ENCODE data around the gene ABHD11.

The ABHD11 gene

DNA sequence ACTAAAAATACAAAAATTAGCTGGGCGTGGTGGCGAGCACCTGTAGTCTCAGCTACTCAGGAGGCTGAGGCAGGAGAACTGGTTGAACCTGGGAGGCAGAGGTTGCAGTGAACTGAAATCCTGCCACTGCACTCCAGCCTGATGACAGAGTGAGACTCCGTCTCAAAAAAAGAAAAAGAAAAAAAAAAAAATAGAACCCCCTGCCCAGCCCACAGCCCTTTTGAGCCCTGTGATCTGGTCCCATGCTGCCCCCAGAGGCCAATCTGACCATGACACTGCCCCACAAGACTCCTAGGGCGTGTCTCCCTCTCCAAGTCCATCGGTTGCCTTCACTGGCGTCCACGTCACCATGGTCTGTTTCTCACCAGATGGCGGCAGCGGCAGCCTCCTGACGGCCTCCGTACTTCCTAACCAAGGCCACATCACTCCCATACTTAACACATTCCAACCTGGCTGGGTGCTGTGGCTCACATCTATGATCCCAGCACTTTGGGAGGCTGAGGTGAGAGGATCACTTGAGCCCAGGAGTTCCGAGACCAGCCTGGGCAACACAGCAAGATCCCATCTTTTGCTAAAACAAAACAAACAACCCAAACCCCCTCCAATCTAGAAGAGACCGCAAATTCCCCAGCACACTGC is 37.1 kb downstream of the ABHD11 start:
- DNase-seq (ENCODE audit: low spot score): no peak

DNA sequence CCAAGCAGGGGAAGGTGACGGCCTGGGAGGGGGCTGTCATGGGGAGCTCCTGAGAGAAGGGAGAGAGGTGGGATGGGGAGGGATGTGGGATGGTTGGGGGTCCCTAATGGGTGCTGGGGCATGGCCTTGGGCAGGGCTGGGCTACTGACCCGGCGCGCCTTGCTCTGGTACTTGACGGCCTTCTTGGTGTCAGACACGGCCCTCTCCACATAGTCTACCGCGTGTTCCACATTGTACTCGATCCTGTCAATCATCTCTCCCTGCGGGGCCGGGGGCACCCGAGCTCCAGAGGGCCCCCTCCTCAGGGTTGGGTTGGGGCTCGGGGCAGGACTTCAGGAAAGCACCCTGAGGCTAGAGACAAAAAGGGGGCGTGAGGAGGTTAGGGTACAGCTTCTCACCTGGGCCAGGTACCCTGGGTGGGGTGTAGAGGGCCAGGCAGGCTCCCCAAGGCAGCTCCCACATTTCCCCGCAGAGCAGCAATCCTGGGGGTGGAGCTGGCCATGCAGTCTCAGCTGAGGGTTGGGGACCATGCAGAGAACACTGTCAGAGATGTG is 37.9 kb downstream of the ABHD11 start:
- DNase-seq (ENCODE audit: low spot score): no peak

DNA sequence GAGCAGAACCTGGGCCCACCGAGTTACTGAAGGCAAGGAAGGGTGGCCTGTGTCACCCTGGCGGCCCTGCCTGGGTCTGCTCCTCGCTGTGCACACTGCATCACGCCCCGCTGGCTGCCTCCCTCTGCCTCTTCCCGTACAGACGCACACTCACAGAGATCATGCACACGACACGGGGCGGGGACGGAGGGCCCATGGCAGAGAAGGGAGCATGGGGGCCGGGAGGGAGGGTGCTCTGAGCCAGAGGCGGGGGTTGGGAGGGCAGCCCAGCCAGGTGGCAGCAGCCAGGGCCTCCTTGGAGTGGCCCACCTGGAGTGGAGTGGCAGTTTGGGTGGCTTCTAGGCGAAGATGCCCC is 38.6 kb downstream of the ABHD11 start:
- DNase-seq (ENCODE audit: low spot score): no peak

DNA sequence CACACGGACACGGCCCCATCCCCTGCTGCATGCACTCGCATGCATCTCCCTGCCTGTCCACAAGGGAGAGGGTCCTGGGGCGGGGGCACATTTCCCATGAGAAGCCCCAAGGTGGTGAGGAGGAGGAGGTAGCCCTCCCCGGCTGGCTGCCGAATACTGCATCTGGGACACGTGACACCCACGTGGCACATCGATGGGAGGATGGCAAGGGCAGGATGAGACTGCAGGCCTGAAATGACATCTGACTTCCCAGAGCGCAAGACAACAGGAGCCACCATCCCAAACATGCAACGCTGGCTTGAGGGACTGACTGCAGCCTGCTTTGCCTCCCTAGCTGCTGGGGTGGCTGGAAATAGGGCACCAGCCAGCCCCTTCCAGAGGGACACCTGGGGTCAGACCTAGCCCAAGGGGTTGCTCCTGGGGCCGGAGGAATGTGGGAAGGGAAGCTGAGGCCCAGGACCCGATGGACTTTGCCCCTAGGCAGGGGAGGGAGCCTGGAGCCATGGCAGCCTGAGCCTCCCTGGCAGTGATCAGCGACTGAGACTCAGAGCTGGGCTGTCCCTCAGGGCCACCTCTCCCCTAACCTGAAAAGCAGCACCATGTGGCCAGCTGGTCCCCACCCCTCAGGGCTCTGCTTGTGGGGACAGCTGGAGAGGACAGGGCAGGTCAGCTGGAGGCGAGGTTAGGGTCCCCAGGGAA is 39.1 kb downstream of the ABHD11 start:
- DNase-seq (ENCODE audit: low spot score): no peak

DNA sequence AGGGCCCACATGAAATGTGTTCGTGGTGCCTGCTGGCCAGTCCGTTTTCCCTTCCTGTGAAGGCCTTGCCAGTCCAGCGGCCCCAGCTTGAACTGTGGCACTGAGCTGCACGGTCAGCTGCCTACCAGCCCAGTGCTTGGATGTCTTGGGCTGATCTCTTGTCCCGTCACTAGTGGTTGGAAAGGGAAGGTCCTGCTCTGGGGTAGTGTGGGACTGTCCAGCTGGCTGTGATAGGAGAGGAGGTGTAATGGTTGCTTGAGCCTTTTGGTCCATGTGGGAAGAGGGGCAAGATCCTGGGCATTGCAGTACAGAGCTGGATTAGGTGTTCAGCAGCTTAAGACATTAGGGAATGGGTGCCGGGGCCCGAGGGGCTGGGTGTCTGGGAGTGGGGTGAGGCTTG is 40.2 kb downstream of the ABHD11 start:
- no peak for DNase-seq (ENCODE audit: low spot score)

DNA sequence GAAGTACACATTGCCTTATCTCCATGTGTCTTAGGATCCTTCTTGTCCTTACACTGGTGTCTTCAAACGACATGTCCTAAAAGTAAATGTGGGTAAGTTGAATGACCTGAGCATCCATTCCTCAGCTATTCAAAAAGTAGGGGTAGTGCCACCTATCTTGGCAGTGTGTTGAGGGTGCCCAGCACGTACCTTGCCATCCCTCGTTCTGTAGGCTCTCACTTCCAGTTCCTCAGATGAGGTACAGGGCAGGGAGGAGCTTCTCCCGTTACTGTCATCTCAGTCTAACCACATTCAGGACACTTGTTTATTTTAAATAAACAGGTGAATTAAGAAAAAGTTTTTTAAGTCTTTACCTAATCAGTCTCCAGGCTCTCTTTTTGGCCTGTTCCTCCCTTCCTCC is 42.2 kb downstream of the ABHD11 start:
- no peak for DNase-seq (ENCODE audit: low spot score)

DNA sequence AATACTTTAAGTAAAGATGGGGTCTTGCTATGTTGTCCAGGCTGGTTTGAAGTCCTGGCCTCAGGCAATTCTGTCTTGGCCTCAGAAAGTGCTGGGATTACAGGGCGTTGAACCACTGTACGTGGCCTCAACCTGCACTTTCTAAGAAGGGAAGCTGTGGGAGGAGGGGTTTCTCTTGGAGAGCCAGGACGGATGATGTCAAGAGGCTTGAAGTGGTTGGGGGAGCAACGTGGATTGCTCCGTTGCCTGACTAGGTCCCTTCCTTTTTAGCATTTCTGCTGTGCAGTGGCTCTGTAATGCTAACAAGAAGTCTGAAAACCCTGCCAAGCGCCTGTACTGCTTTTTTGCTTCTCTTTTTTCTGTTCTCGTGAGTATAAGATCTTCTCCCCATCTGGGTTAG is 48.0 kb downstream of the ABHD11 start:
- no peak for DNase-seq (ENCODE audit: low spot score)

DNA sequence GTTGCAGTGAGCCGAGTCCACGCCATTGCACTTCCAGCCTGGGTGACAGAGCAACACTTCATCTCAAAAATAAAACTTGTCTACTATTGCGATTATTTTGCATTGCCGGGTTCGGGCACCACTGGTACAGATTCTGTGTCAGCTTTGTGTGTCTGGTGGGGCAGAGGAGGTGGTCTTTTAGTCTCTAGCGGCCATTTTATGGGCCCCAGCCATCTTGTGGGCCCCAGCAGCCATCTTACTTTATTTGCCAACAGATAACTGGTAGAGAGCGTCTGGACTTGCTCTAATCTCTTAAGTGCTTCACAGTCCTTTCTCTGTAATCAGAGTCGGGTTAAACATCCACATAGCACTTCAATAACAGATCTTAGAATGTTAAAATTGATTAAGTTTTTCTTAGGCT is 50.3 kb downstream of the ABHD11 start:
- DNase-seq (ENCODE audit: low spot score): no peak

Data from CD4-positive, alpha-beta T cell treated with Interleukin-6 at 100 ng/mL for 8 hours (primary cell).